GM12878 (cell line): ENCODE data around the gene SIK1. TPM values are rescaled to one million over a fixed set of nuclear protein-coding genes. Genes with fewer than 3 reads are reported as not detected.

Source experiments
- ATAC-seq: fragments of 200-7000 bp; cut with Tn5 transposase; 3 replicates; pipeline ENCODE4 v1.9.1; 2020; ENCODE audit warnings: mild to moderate bottlenecking, moderate library complexity
- BruUV-seq: library from RNA; stranded (reverse); fragments of 400-500 nt; replicated peaks from 2 replicates; lab custom pipeline; 2021; lab: Mats Ljungman, UMichigan
- CTCF ChIA-PET: fragments of 300-600 bp; sonication (Branson Sonifier 250); formaldehyde crosslinking; extraction: SDS; loops from one replicate; lab custom pipeline; 2021; ENCODE audit warnings: inconsistent platforms; lab: Yijun Ruan, JAX
- POLR2A ChIA-PET: fragments of 350-600 bp; formaldehyde crosslinking; extraction: SDS; loops from one replicate; lab custom pipeline; 2021; ENCODE audit warnings: inconsistent platforms; lab: Charles Lee
- RAD21 ChIA-PET: fragments of 300-600 bp; sonication (Branson Sonifier 250); formaldehyde crosslinking; loops from one replicate; lab custom pipeline; 2023; ENCODE audit warnings: antibody characterized with exemption; ENCODE audit not compliant: unreplicated experiment; lab: Charles Lee
- SMC1A ChIA-PET: fragments of 300-600 bp; sonication (Branson Sonifier 250); formaldehyde crosslinking; loops from one replicate; lab custom pipeline; 2023; ENCODE audit not compliant: unreplicated experiment, uncharacterized antibody; lab: Charles Lee
- DNase-seq: peaks from one replicate; pipeline ENCODE4 v3.0.0-alpha.2; 2011; ENCODE audit warnings: low read depth, low spot score
- FAIRE-seq: peaks from 3 replicates; lab custom pipeline; 2011; peaks lifted over from hg19 to GRCh38; lab: Jason Lieb, UNC
- H2AFZ ChIP-seq: 2 replicates; pipeline ENCODE4 v1.6.0; 2011; ENCODE audit warnings: low read depth, low read length, control low read depth; ENCODE audit not compliant: control insufficient read depth
- H3K27ac ChIP-seq: 2 replicates; pipeline ENCODE4 v1.5.1; 2011; ENCODE audit warnings: control low read depth; ENCODE audit not compliant: control insufficient read depth, insufficient read depth
- H3K27me3 ChIP-seq, 2 experiments: replicated peaks in 1 of 2; 2 replicates each; pipeline versions ENCODE4 v1.6.0 to v1.6.1; 2011; ENCODE audit warnings: low read length in 1 of 2; ENCODE audit not compliant: control insufficient read depth in 2 of 2, insufficient read depth in 2 of 2
- H3K36me3 ChIP-seq, 2 experiments: 2 replicates each; pipeline ENCODE4 v1.5.1; 2011; ENCODE audit warnings: low read length in 1 of 2; ENCODE audit not compliant: control insufficient read depth in 2 of 2, insufficient read depth in 2 of 2
- H3K4me1 ChIP-seq: 2 replicates; pipeline ENCODE4 v1.6.1; 2011; ENCODE audit warnings: mild to moderate bottlenecking, low read length, moderate library complexity, mixed read lengths; ENCODE audit not compliant: control insufficient read depth, insufficient read depth
- H3K4me2 ChIP-seq: 2 replicates; pipeline ENCODE4 v1.6.0; 2011; ENCODE audit warnings: control low read depth; ENCODE audit not compliant: control insufficient read depth, insufficient read depth
- H3K4me3 ChIP-seq: fragments of 200-600 bp; sonication (generic); 2 replicates; pipeline ENCODE4 v1.5.1; 2016
- H3K79me2 ChIP-seq: 2 replicates; pipeline ENCODE4 v1.6.0; 2011; ENCODE audit warnings: low read length; ENCODE audit not compliant: control insufficient read depth, insufficient read depth
- H3K9ac ChIP-seq: 2 replicates; pipeline ENCODE4 v1.8.0; 2011; ENCODE audit warnings: low read length, control low read depth, mixed read lengths; ENCODE audit not compliant: control insufficient read depth, insufficient read depth
- H3K9me3 ChIP-seq: replicated peaks from 3 replicates; pipeline ENCODE4 v1.5.1; 2011; ENCODE audit warnings: mild to moderate bottlenecking, low read length; ENCODE audit not compliant: control insufficient read depth, insufficient read depth
- H4K20me1 ChIP-seq: 2 replicates; pipeline ENCODE4 v1.6.0; 2011; ENCODE audit not compliant: control insufficient read depth, insufficient read depth
- BMI1 ChIP-seq: fragments of 450-650 bp; IDR thresholded peaks from 2 replicates; pipeline ENCODE4 v1.6.1; 2016; ENCODE audit warnings: mild to moderate bottlenecking, moderate library complexity, borderline replicate concordance
- E2F8 ChIP-seq: fragments of 450-650 bp; IDR thresholded peaks from 2 replicates; pipeline ENCODE4 v1.6.1; 2018; ENCODE audit warnings: mild to moderate bottlenecking, low read depth, moderate library complexity; ENCODE audit not compliant: partially characterized antibody
- FOS ChIP-seq: IDR thresholded peaks from 3 replicates; pipeline ENCODE4 v1.6.1; 2011; ENCODE audit warnings: borderline replicate concordance; ENCODE audit not compliant: insufficient read length; ENCODE audit errors: extremely low read depth
- KAT2A ChIP-seq: conservative IDR thresholded peaks from 2 replicates; pipeline ENCODE4 v1.6.1; 2011; ENCODE audit warnings: low read depth, low read length; ENCODE audit not compliant: control insufficient read depth
- KLF5 ChIP-seq: fragments of 450-650 bp; IDR thresholded peaks from 2 replicates; pipeline ENCODE4 v1.6.1; 2014; ENCODE audit warnings: mild to moderate bottlenecking; ENCODE audit not compliant: partially characterized antibody
- NBN ChIP-seq: fragments of 450-650 bp; IDR thresholded peaks from 2 replicates; pipeline ENCODE4 v1.6.1; 2016
- NRF1 ChIP-seq: conservative IDR thresholded peaks from 2 replicates; pipeline ENCODE4 v1.6.1; 2011; ENCODE audit warnings: mild to moderate bottlenecking, low read depth, low read length, improper control_type of control experiment
- PRDM15 ChIP-seq: fragments of 450-650 bp; formaldehyde crosslinking; IDR thresholded peaks from 2 replicates; pipeline ENCODE4 v1.4.0; 2020; ENCODE audit warnings: mild to moderate bottlenecking, moderate library complexity
- RCOR1 ChIP-seq: conservative IDR thresholded peaks from 2 replicates; pipeline ENCODE4 v1.6.1; 2012; ENCODE audit warnings: low read depth, low read length, improper control_type of control experiment
- RELA ChIP-seq: fragments of 450-650 bp; IDR thresholded peaks from 2 replicates; pipeline ENCODE4 v1.8.0; 2014; ENCODE audit warnings: borderline replicate concordance; ENCODE audit not compliant: partially characterized antibody
- SMAD5 ChIP-seq: IDR thresholded peaks from 2 replicates; pipeline ENCODE4 v1.6.1; 2016; ENCODE audit warnings: antibody characterized with exemption, low read depth
- SMARCA5 ChIP-seq: fragments of 450-650 bp; IDR thresholded peaks from 2 replicates; pipeline ENCODE4 v1.6.1; 2017; ENCODE audit warnings: mild to moderate bottlenecking
- SP1 ChIP-seq: IDR thresholded peaks from one replicate; pipeline ENCODE4 v1.6.1; 2011; ENCODE audit warnings: low read depth, low read length
- SUPT20H ChIP-seq: IDR thresholded peaks from 2 replicates; pipeline ENCODE4 v1.6.1; 2011; ENCODE audit warnings: low read depth, mild to moderate bottlenecking, low read length, moderate library complexity, borderline replicate concordance; ENCODE audit not compliant: control insufficient read depth
- WRNIP1 ChIP-seq: IDR thresholded peaks from 2 replicates; pipeline ENCODE4 v1.6.1; 2011; ENCODE audit warnings: low read depth, low read length, improper control_type of control experiment, borderline replicate concordance
- WGBS: methylation state at CpG from one replicate; pipeline ENCODE4 v1.1.6; 2016; ENCODE audit warnings: low lambda C conversion rate; ENCODE audit not compliant: insufficient replicate concordance, insufficient coverage; ENCODE audit errors: missing lambda C conversion rate; 5-methylcytosine and 5-hydroxymethylcytosine counted together
- in situ Hi-C: fragments of 300-500 bp; cut with MboI; formaldehyde crosslinking; loops from 9 replicates; pipeline ENCODE4 v1.14.3; 2018; ENCODE audit warnings: mixed read lengths
- intact Hi-C: fragments of 100-400 bp; cut with micrococcal nuclease; formaldehyde crosslinking; loops from one replicate; pipeline ENCODE4 v1.14.2; 2022; ENCODE audit not compliant: unreplicated experiment
- polyA plus RNA-seq, 11 experiments: library from polyadenylated mRNA; depleted of rRNA in 4 of 11; unstranded in 6 of 11; stranded (reverse) in 5 of 11; fragments of >200 nt; fragmentation: Nextera tagmentation in 4 of 11; fragmentation: Illumina TruSeq in 1 of 11; extraction: Ambion mirVana in 4 of 11; extraction: Trizol in 1 of 11; gene quantifications; 1 replicate in 1 of 11; 2 replicates in 10 of 11; pipeline versions ENCODE4 v1.2.1 to v1.2.3, GENCODE V29; 2011 to 2016; ENCODE audit warnings: inconsistent platforms in 2 of 11, missing spikeins in 2 of 11, low read depth in 1 of 11
- total RNA-seq, 4 experiments: library from RNA; depleted of rRNA in 3 of 4; stranded (reverse); fragments of >200 nt in 3 of 4; fragmentation: Illumina TruSeq in 1 of 4; extraction: Trizol in 1 of 4; gene quantifications; 2 replicates each; pipeline versions ENCODE4 v1.2.1 to v1.2.3, GENCODE V29; 2013 to 2021

SIK1 gene
- total and polyA plus RNA-seq, 10 of the 15 experiments (the other 5 are each of a cell fraction or from before 2014, with no cell fraction given): 0.03 to 7.3 (median 2.1) TPM; not detected in 2

GRCh38 chr21:43365611-43366426 lies 61.1 kb downstream of the SIK1 start (continued):
- TF ChIP-seq SMARCA5: no peak

GRCh38 chr21:43364851-43365424 lies 62.0 kb downstream of the SIK1 start:
- no peak overlapping the region for H3K9ac ChIP-seq
- 83% methylated on average over 18 of the region's 18 CpGs for WGBS
- intact Hi-C loops (no loop called here), in situ Hi-C loops (no loop called here)
- ATAC-seq: no peak
- no peaks in the 10 kb centered on the region for H3K36me3 ChIP-seq
- FAIRE-seq: no peak
- ChIA-PET CTCF (interaction anchor here (1.3 kb wide), 1 partner anchor 11 kb away, joined by 5 read pairs; no protein-coding TSS in a partner anchor), POLR2A (no interaction called here), SMC1A (no interaction called here), RAD21 (no interaction called here)
- H3K4me2 ChIP-seq: no peak overlapping the region
- no peak overlapping the region for H3K4me3 ChIP-seq
- peaks cover 46% of the 10 kb centered on the region for H3K4me1 ChIP-seq
- no peak overlapping the region for H2AFZ ChIP-seq
- H3K79me2 ChIP-seq: no peaks in the 10 kb centered on the region
- no TSS peak for BruUV-seq
- no peaks in the 10 kb centered on the region for H3K9me3 ChIP-seq
- H3K27me3 ChIP-seq: no peaks in the 10 kb centered on the region; a peak in 2 of 4 replicates
- no peak overlapping the region for H3K27ac ChIP-seq
- no peak for DNase-seq
- no peaks in the 10 kb centered on the region for H4K20me1 ChIP-seq
- no peak for TF ChIP-seq SMAD5
- no peak for TF ChIP-seq RELA
- TF ChIP-seq SP1: no peak
- TF ChIP-seq FOS: no peak
- TF ChIP-seq NRF1: no peak
- no peak for TF ChIP-seq KLF5
- TF ChIP-seq E2F8: no peak
- no peak for TF ChIP-seq NBN
- TF ChIP-seq KAT2A: no peak
- TF ChIP-seq BMI1: no peak
- no peak for TF ChIP-seq SUPT20H
- TF ChIP-seq RCOR1: no peak
- no peak for TF ChIP-seq WRNIP1
- no peak for TF ChIP-seq PRDM15
